Prostate gland (tissue), 2 donors: ENCODE results near the gene BPIFB4. TPM values are rescaled to one million over a fixed set of nuclear protein-coding genes. Genes with fewer than 3 reads are reported as not detected.

Experiments
- DNase-seq: peaks from one replicate; pipeline ENCODE4 v3.0.0-alpha.2; 2019; ENCODE audit warnings: low spot score
- H3K27ac ChIP-seq, 2 donors: fragments of 200-600 bp; sonication (generic); 2 replicates each; pipeline ENCODE4 v1.5.1; 2017 to 2019
- H3K27me3 ChIP-seq: fragments of 200-600 bp; sonication (generic); replicated peaks from 2 replicates; pipeline ENCODE4 v1.5.1; 2019; ENCODE audit not compliant: insufficient read depth
- H3K36me3 ChIP-seq, 2 donors: fragments of 200-600 bp; sonication (generic); 1 replicate in 1 of 2; 2 replicates in 1 of 2; pipeline versions ENCODE4 v1.5.1 to v1.8.1; 2017 to 2019
- H3K4me1 ChIP-seq: fragments of 200-600 bp; sonication (generic); replicated peaks from 2 replicates; pipeline ENCODE4 v1.5.1; 2019
- H3K4me3 ChIP-seq, 2 donors: fragments of 200-600 bp; sonication (generic); 2 replicates each; pipeline ENCODE4 v1.5.1; 2017 to 2019
- H3K9me3 ChIP-seq: fragments of 200-600 bp; sonication (generic); 2 replicates; pipeline ENCODE4 v1.5.1; 2017
- CTCF ChIP-seq, 4 experiments: fragments of 200-600 bp in 2 of 4; fragments of 450-650 bp in 2 of 4; sonication (generic) in 2 of 4; IDR thresholded peaks; 1 replicate in 3 of 4; 2 replicates in 1 of 4; pipeline ENCODE4 v1.5.1; 2016 to 2019; ENCODE audit warnings: antibody characterized with exemption in 4 of 4, mild to moderate bottlenecking in 2 of 4, moderate library complexity in 2 of 4
- POLR2A ChIP-seq: fragments of 450-650 bp; IDR thresholded peaks from one replicate; pipeline ENCODE4 v1.6.1; 2016; ENCODE audit warnings: antibody characterized with exemption, mild to moderate bottlenecking
- POLR2AphosphoS5 ChIP-seq: sonication (generic); formaldehyde crosslinking; IDR thresholded peaks from one replicate; pipeline ENCODE4 v1.6.1; 2017; ENCODE audit warnings: antibody characterized with exemption
- WGBS: methylation state at CpG from one replicate; pipeline ENCODE4 v1.1.5; 2018; 5-methylcytosine and 5-hydroxymethylcytosine counted together
- intact Hi-C: fragments of 100-400 bp; cut with DNase I; formaldehyde crosslinking; loops from one replicate; pipeline ENCODE4 v1.14.2; 2022
- total RNA-seq, 2 donors: library from RNA; depleted of rRNA; stranded (reverse); fragments of >200 nt; gene quantifications; one replicate each; pipeline ENCODE4 v1.1.0, GENCODE V29; 2016

Gene BPIFB4
- total RNA-seq, 2 donors from 2014 or later, result 1.1 TPM; not detected in 1

GRCh38 chr20:33059741-33060390 lies 19.6 kb upstream of the BPIFB4 start:
- H3K9me3 ChIP-seq, result no peaks in the 10 kb centered on the region
- no peak overlapping the region for H3K4me3 ChIP-seq
- intact Hi-C loops, result no loop called here
- no peak for DNase-seq
- no peaks in the 10 kb centered on the region for H3K27me3 ChIP-seq
- no peaks in the 10 kb centered on the region for H3K36me3 ChIP-seq
- no peaks in the 10 kb centered on the region for H3K4me1 ChIP-seq
- H3K27ac ChIP-seq, result no peak overlapping the region
- TF ChIP-seq POLR2AphosphoS5, result no peak
- TF ChIP-seq CTCF (IDR thresholded peaks at IDR 0.05), result no peak
- TF ChIP-seq POLR2A, result no peak
- WGBS, result 86% methylated on average over 22 of the region's 22 CpGs

DNA sequence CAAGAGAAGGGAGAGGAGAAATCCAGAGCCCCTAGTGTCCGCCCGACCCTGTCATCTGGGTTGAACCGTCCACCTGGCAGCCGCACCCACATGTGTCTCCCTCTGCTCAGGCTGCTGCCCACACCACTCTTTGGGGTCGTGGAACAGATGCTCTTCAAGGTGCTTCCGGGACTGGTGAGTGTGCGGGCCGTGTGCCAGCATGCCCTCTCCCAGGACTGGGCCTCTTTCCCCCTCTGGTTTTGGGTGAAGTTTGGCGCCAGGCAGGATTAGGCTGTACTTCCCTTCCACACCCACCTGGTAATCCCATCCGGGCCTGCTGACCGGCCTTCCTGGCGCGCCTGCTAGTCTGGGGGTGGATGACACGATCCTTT lies 17.8 kb upstream of the BPIFB4 start:
- no peak overlapping the region for H3K27ac ChIP-seq
- H3K4me1 ChIP-seq, result no peaks in the 10 kb centered on the region
- 82% methylated on average over 14 of the region's 14 CpGs for WGBS
- intact Hi-C loops, result no loop called here
- no peaks in the 10 kb centered on the region for H3K27me3 ChIP-seq
- H3K36me3 ChIP-seq, result no peaks in the 10 kb centered on the region
- no peak for DNase-seq
- no peaks in the 10 kb centered on the region for H3K9me3 ChIP-seq
- no peak for TF ChIP-seq POLR2AphosphoS5
- TF ChIP-seq POLR2A, result no peak
- TF ChIP-seq CTCF (IDR thresholded peaks at IDR 0.05), result no peak
- no peak overlapping the region for H3K4me3 ChIP-seq

- no peak for DNase-seq
- no peaks in the 10 kb centered on the region for H3K9me3 ChIP-seq
- intact Hi-C loops, result no loop called here
- H3K36me3 ChIP-seq, result no peaks in the 10 kb centered on the region
- WGBS, result 45% methylated on average over 9 of the region's 9 CpGs
- no peak overlapping the region for H3K4me3 ChIP-seq
- H3K27ac ChIP-seq, result no peak overlapping the region
- TF ChIP-seq POLR2AphosphoS5 (no peak), CTCF (IDR thresholded peaks at IDR 0.05) (no peak), POLR2A (no peak)
- no peaks in the 10 kb centered on the region for H3K4me1 ChIP-seq
- H3K27me3 ChIP-seq, result no peaks in the 10 kb centered on the region
These were observed 17.2 kb upstream of the BPIFB4 start for GRCh38 chr20:33062105-33062824.

DNA sequence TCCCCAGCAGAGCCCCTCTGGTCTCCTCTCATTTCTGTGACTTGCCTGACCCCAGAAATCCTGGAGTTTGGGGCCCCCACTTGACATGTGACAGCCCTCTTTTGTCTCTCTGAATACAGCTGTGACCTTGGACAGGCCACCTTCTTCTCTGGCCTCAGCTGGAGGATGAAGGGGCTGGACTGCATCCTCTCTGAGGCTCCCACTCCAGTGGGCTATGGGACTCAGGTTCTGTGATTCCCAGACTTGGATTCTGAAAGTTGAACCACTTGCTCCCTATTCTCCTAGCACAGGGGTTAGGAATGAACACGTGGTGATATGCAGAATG lies 16.7 kb upstream of the BPIFB4 start:
- 88% methylated on average over 1 of the region's 1 CpG for WGBS
- H3K27ac ChIP-seq, result no peak overlapping the region

More for the DNA sequence above, 16.7 kb upstream of the BPIFB4 start:
- no peak for DNase-seq
- H3K36me3 ChIP-seq, result no peaks in the 10 kb centered on the region
- TF ChIP-seq POLR2AphosphoS5 (no peak), CTCF (IDR thresholded peaks at IDR 0.05) (no peak), POLR2A (no peak)
- no peaks in the 10 kb centered on the region for H3K9me3 ChIP-seq
- no peaks in the 10 kb centered on the region for H3K4me1 ChIP-seq
- no peaks in the 10 kb centered on the region for H3K27me3 ChIP-seq
- intact Hi-C loops, result no loop called here
- H3K4me3 ChIP-seq, result no peak overlapping the region
